Adipocyte (in vitro differentiated cells): ENCODE data around the gene ANAPC7.
"Not testable (repeated sequence)": the region's sequence is repeated elsewhere in the genome, so short reads cannot be mapped to it uniquely, and the experiment has no call there.

Source experiments
- DNase-seq: peaks from one replicate; pipeline ENCODE4 v3.0.0-alpha.2; 2015; ENCODE audit warnings: low read depth
- H3K27me3 ChIP-seq: replicated peaks from 2 replicates; pipeline ENCODE4 v1.7.0; 2013; ENCODE audit warnings: mild to moderate bottlenecking, low read length, moderate library complexity; ENCODE audit not compliant: control insufficient read depth, insufficient read depth
- H3K36me3 ChIP-seq: 2 replicates; pipeline ENCODE4 v1.7.0; 2013; ENCODE audit warnings: low read length, mild to moderate bottlenecking, moderate library complexity; ENCODE audit not compliant: control insufficient read depth, insufficient read depth, severe bottlenecking
- H3K4me1 ChIP-seq: 2 replicates; pipeline ENCODE4 v1.7.0; 2013; ENCODE audit warnings: mild to moderate bottlenecking, low read length, moderate library complexity; ENCODE audit not compliant: control insufficient read depth, insufficient read depth
- H3K4me3 ChIP-seq: 2 replicates; pipeline ENCODE4 v1.7.0; 2013; ENCODE audit warnings: mild to moderate bottlenecking, low read length, moderate library complexity
- H3K9ac ChIP-seq: 2 replicates; pipeline ENCODE4 v1.7.0; 2013; ENCODE audit warnings: mild to moderate bottlenecking, low read length, moderate library complexity
- H3K9me3 ChIP-seq: 2 replicates; pipeline ENCODE4 v1.7.0; 2013; ENCODE audit warnings: mild to moderate bottlenecking, low read length, moderate library complexity; ENCODE audit not compliant: control insufficient read depth

Gene ANAPC7

DNA sequence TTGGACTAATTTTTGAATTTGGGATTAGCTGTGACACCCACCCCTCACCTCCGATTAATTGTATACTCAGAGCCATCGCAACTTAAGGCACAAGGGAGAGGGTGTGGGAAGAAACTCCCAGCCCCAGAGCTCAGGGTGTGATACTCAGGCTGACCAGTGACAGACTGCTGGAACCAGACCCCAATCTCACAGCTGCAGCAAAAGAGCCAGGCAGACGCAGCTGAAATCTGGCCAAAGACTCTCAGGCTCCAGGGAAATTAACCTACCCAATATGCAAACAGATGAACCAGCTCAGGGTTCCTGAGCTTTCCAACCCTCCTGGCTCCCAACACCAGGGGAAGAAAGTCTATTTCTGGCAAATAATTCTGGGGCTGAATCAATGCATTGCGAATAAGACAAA is 30.5 kb downstream of the ANAPC7 start:
- H3K9me3 ChIP-seq, result no peaks in the 10 kb centered on the region
- H3K4me1 ChIP-seq, result peaks cover 21% of the 10 kb centered on the region
- H3K9ac ChIP-seq, result no peak overlapping the region
- H3K4me3 ChIP-seq, result no peak overlapping the region
- H3K27me3 ChIP-seq, result no peaks in the 10 kb centered on the region
- H3K36me3 ChIP-seq, result peaks cover 55% of the 10 kb centered on the region
- no peak for DNase-seq

DNA sequence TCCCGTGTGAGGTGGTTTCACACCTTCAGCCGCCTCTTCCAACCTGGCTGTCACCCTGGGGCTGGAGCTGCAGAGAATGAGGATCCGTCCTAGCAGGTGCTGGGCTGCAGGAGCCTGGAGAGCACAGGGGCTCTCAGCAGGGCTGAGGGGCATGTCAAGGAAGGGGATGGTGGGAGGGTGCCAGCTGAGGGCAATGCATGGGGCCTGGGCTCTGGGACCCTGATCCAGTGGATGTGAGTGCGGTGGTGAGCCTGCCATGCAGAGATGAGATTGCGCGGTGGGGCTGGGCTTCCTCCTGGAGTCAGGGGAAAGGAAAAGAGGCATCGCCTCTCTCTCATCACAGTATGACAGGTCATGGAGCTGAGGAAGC is 31.5 kb downstream of the ANAPC7 start:
- Histone ChIP-seq H3K9me3 (no peaks in the 10 kb centered on the region), H3K36me3 (peaks cover 46% of the 10 kb centered on the region), H3K27me3 (no peaks in the 10 kb centered on the region), H3K4me1 (peaks cover 25% of the 10 kb centered on the region), H3K4me3 (no peak overlapping the region), H3K9ac (no peak overlapping the region)
- DNase-seq, result no peak

DNA sequence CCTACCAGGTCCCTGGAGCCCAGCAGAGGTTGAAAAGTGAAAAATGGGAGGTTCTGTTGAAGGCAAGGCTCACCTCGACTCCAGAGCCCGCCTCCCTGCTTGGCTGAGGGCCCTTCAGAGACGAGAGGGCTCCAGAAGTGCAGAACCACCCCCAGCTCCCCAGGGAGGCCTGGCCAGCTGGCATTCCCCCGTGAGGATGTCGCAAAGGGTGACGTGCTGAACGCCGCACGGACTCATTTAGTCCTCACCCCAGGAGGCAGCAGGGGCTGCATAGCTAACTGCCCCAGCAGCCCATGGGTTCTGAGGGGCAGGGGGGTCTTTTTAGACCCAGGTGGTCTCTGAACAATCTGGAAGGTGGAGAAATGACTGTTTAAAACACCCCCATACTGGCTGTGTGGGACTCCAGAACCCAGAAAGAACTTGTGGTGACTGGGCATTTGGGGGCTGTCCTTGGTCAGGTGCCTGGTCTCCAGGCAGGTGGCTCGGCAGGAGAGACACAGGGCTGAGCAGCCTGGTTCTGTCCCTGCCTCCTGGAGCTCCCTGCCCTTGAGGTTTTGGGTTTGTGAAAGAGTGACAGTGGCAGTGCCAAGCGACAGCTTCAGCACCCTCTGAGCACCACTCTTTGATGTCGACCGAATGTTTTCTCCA is 32.0 kb downstream of the ANAPC7 start:
- no peak for DNase-seq
- H3K4me3 ChIP-seq, result no peak overlapping the region
- H3K36me3 ChIP-seq, result peaks cover 45% of the 10 kb centered on the region
- peaks cover 30% of the 10 kb centered on the region for H3K4me1 ChIP-seq
- no peaks in the 10 kb centered on the region for H3K9me3 ChIP-seq
- H3K27me3 ChIP-seq, result no peaks in the 10 kb centered on the region
- H3K9ac ChIP-seq, result no peak overlapping the region

DNA sequence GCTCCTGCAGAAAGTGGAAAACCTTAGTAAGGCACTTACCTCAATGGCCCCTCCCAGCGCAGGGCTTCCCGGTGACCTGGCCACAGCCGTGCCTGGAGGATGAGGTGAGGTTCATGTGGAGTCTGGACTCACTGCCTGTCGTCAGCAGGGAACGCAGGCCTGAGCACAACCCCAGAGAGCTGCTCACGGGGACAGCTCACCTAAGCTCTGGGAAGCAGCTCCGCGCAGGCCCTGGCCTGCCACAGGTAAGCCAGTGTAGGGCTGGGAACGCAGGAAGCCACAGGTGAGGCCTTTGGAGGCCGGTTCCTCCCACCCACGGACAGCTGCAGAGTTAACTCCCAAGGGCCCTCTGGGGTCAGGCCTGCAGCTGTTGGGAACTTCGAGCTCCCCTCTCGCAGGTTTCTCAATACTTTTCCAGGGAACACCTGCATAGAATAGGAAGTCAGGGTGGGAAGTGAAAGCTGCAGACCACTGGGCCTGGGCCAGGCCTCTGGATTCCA is 32.7 kb downstream of the ANAPC7 start:
- Histone ChIP-seq H3K4me1 (peaks cover 37% of the 10 kb centered on the region), H3K4me3 (no peak overlapping the region), H3K9me3 (no peaks in the 10 kb centered on the region), H3K36me3 (peaks cover 41% of the 10 kb centered on the region), H3K27me3 (no peaks in the 10 kb centered on the region), H3K9ac (no peak overlapping the region)
- DNase-seq, result no peak

DNA sequence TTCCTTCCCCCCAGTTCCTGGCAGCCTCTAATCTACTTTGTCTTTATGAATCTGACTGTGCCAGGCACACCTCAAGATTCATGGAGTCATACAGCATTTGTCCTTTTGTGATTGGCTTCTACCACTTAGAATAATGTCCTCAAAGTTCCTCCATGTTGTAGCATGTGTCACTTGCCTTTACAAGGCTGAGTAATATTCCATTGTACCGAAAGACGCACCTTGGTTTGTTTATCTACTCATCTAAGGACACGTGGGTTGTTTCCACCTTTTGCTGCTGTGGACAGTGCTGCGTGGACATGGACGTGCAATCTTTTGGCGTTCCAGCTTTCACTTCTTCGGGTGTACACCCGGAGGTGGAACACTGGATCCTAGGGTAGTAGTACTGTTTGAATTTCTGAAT is 33.5 kb downstream of the ANAPC7 start:
- H3K27me3 ChIP-seq, result no peaks in the 10 kb centered on the region
- DNase-seq, result no peak
- peaks cover 33% of the 10 kb centered on the region for H3K36me3 ChIP-seq
- no peak overlapping the region for H3K4me3 ChIP-seq
- peaks cover 37% of the 10 kb centered on the region for H3K4me1 ChIP-seq
- H3K9ac ChIP-seq, result no peak overlapping the region
- no peaks in the 10 kb centered on the region for H3K9me3 ChIP-seq

DNA sequence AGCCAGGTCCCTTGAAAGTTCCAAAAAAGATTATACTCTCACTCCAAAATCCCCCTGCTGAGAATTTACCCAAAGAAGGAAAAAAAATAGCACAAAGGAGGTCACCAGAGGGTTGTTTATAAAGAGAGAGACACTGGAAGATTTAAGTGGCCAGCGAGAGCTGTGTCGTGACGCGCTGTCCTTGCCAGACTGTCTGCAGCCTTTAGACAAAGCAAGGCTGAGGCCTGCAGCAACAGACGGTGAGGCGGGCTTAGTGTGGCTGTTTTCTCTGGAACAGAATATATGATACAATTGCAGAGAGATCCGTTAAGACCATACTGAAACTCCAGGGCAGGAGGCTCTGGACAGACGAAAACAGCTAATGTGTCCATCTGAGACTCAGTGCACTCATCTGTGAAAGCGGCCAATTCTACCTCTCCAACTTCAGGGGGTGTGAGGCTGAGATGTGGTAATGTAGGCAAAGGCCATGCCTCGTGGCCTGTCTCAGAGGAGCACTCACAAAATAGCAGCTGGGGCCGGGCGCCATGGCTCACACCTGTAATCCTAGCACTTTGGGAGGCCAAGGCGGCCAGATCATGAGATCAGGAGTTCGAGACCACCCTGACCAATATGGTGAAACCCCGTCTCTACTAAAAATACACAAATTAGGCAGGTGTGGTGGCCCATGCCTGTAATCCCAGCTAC is 36.2 kb downstream of the ANAPC7 start:
- Histone ChIP-seq H3K9ac (no peak overlapping the region), H3K4me3 (no peak overlapping the region), H3K9me3 (no peaks in the 10 kb centered on the region), H3K4me1 (peaks cover 22% of the 10 kb centered on the region), H3K36me3 (peaks cover 21% of the 10 kb centered on the region), H3K27me3 (no peaks in the 10 kb centered on the region)
- no peak for DNase-seq

DNA sequence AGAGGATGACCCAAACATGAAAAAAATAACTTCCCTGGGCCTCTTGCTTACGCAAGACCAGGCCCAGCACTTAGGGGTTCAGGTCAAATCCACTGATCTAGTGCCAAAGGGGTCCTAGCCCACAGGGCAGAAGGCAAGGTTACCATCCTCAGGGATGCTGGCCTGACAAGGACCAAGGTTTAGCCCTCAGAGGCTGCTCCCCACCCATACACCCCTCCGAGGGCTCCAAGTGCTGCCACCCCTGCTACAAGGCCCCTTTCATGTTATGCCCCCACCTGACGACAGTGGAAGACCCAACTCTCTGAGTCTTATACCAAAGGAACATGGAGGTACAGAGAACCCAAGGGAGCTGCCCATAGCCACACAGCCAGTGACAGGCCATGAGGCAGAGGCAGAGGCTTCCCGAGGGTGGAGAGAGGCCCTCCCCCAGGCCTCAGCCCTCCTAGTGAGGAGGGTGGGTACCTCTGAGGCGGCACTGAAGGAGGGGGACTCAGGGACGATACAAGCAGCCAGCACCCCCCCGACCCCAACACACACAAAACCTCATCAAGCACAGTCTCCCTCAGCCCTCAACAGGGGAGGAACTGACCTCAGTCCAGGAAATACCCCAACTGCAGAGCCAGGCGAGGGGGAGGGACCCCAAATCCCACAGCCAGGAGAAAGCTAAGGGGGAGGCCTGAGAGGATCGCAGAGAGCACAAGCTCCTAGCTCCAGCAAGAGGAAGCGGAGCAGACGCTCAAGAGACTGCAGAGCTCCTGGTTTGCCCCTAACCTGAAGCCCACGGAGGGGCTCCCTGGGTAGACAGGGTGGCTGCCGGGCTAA is 37.0 kb downstream of the ANAPC7 start:
- H3K4me1 ChIP-seq, result peaks cover 20% of the 10 kb centered on the region
- H3K9me3 ChIP-seq, result no peaks in the 10 kb centered on the region
- H3K9ac ChIP-seq, result no peak overlapping the region
- H3K4me3 ChIP-seq, result no peak overlapping the region
- H3K36me3 ChIP-seq, result peaks cover 13% of the 10 kb centered on the region
- H3K27me3 ChIP-seq, result no peaks in the 10 kb centered on the region
- no peak for DNase-seq

DNA sequence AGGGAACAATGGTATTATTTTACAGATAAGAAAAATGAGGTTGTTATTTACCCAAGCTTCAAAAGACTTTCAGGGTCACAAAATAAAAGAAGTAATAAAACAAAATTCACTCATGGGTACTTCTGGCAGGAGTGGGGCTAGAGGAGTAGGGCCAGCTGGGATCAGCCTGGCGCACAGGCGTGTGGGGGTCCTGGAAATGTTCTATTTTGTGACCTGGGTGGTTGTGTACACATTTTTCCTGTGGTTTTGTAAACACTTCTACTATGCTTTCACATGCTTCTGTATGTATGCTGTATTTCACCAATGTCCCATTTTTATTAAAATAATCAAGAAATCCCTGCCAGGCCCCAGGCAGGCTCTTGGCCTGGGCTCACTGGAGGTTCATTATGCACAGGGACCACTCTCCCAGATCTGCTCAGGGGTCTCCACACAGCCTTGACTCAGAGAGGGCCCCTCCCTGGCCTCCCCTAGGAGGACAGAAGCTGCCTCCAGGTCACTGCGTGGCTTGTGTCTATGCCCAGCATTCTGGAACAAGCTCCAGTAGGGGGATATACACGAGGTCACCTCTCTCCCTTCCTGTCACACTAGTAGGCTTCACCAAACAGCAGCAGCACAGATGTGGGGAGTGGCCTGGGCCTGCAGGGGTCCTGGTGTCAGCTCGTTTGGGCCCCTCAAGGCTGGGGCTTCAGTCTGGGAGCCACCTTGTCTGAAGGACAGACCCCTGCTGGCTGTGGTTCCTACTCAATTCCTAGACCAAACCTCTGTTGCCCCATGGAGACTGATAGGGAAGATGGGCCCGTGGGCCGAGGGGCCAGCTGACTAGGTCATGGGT is 37.8 kb downstream of the ANAPC7 start:
- H3K9ac ChIP-seq, result no peak overlapping the region
- H3K4me1 ChIP-seq, result peaks cover 17% of the 10 kb centered on the region
- no peaks in the 10 kb centered on the region for H3K9me3 ChIP-seq
- no peak overlapping the region for H3K4me3 ChIP-seq
- peaks cover 9% of the 10 kb centered on the region for H3K36me3 ChIP-seq
- no peak for DNase-seq
- H3K27me3 ChIP-seq, result no peaks in the 10 kb centered on the region

DNA sequence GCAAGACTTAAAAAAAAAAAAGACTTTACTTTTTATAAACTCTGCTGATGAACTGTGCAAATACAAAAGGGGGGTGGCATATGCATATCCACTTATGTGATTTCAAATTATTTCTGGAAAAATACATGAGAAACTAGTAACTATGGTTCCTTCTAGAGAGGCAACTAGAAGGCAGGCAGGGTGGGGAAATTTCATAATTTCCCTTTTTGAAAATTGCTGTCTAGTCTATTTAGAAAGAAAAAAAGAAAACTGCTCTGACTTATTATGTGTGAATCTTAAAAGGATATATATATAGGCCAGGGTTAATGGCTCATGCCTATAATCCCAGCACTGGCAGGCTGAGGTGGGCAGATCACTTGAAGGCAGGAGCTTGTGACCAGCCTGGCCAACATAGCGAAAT is 42.3 kb downstream of the ANAPC7 start:
- no peak for DNase-seq

DNA sequence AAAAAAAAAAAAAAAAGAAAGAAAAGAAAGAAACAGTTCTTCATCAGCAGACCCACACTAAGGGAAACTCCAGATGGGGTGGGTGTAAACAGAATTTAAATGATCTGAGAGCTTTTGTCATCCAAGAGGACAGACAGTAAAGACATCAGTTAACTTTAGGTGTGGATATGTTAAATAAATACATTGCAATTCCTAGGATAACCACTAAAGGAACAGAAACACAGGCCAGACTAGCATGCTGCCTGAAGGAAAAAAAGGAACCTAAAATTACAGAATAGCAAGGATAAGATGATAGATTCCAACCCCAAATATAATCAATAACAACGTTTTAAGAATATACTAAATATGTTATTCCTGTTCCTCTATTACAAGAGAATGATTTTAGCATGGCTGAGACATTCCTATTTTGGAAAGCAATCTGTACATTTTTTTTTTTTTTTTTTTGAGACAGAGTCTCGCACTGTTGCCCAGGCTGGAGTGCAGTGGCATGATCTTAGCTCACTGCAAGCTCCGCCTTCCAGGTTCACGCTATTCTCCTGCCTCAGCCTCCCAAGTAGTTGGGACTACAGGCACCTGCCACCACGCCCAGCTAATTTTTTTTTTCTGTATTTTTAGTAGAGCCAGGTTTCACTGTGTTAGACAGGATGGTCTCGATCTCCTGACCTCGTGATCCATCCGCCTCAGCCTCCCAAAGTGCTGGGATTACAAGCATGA is 45.0 kb downstream of the ANAPC7 start:
- peak; percentile 50 for DNase-seq

More for the DNA sequence above, 42.3 kb downstream of the ANAPC7 start:
- Histone ChIP-seq H3K27me3 (no peaks in the 10 kb centered on the region), H3K9me3 (no peaks in the 10 kb centered on the region), H3K36me3 (no peaks in the 10 kb centered on the region), H3K4me1 (peaks cover 4% of the 10 kb centered on the region), H3K9ac (no peak overlapping the region), H3K4me3 (no peak overlapping the region)

More for the DNA sequence above, 45.0 kb downstream of the ANAPC7 start:
- H3K4me3 ChIP-seq, H3K4me1 ChIP-seq, H3K36me3 ChIP-seq, H3K27me3 ChIP-seq, H3K9ac ChIP-seq, H3K9me3 ChIP-seq: not testable (repeated sequence)
